ENCODE data around the gene CHCHD6. TPM values are rescaled to one million over a fixed set of nuclear protein-coding genes. Genes with fewer than 3 reads are reported as not detected.

CHCHD6 gene
- total and polyA plus RNA-seq, 2 of the 4 experiments (the other 2 are of a cell fraction): 18.8 to 28.9 TPM

- CTCF ChIA-PET: interaction anchor here (0.6 kb wide), 1 partner anchor 80 kb away, joined by 3 read pairs; no protein-coding TSS in a partner anchor
- 77% methylated on average over 5 of the region's 8 CpGs; no CpG with 5 or more reads in 1 of the 2 experiments for WGBS, 2 experiments (ENCODE audit: extremely low coverage in 2 of 2, insufficient read length in 1 of 2)
- H3K18ac ChIP-seq (ENCODE audit: low read depth, low read length): no peak overlapping the region
- H3K9me1 ChIP-seq (ENCODE audit: insufficient read depth, low read length): peaks cover 8% of the 10 kb centered on the region; the same call in 1 of the 2 replicates
- no peak overlapping the region for H4K91ac ChIP-seq (ENCODE audit: insufficient read depth, low read depth, low read length)
- in situ Hi-C loops (cut with MboI; ENCODE audit: low sequenced_read_pairs) (no loop called here), intact Hi-C loops (cut with micrococcal nuclease) (loop anchor here (10.0 kb wide), 1 partner anchor 467 kb away; no protein-coding TSS in a partner anchor), dilution Hi-C loops (cut with HindIII; ENCODE audit: low sequenced_read_pairs, unreplicated experiment) (no loop called here)
- peaks cover 87% of the 10 kb centered on the region for H4K20me1 ChIP-seq (ENCODE audit: insufficient read depth, low read length)
- TF ChIP-seq MAZ (IDR thresholded peaks at IDR 0.05; ENCODE audit: borderline replicate concordance, low read depth, low read length) (no peak), RCOR1 (IDR thresholded peaks at IDR 0.05; ENCODE audit: insufficient replicate concordance, low read length) (no peak), NFE2L2 (IDR thresholded peaks at IDR 0.05; ENCODE audit: low read depth, low read length) (no peak), RFX5 (IDR thresholded peaks at IDR 0.05; ENCODE audit: low read depth, low read length) (no peak)
- H3K4me1 ChIP-seq (ENCODE audit: control insufficient read depth, insufficient read depth, low read length): peaks cover 14% of the 10 kb centered on the region; the same call in 1 of the 2 replicates
- H2AFZ ChIP-seq (replicated peaks; ENCODE audit: low read length, poor library complexity): no peak overlapping the region
- H2AK5ac ChIP-seq (ENCODE audit: low read depth, low read length): no peak overlapping the region
- H3K9me3 ChIP-seq (ENCODE audit: control insufficient read depth, insufficient read depth, low read length): no peaks in the 10 kb centered on the region
- H2BK20ac ChIP-seq (ENCODE audit: low read depth, low read length): no peak overlapping the region
- no peak overlapping the region for H3K56ac ChIP-seq (ENCODE audit: extremely low read depth, insufficient read depth, low read length)
- no peak overlapping the region for H3K4ac ChIP-seq (ENCODE audit: low read depth, low read length)
- peaks cover 22 to 82% of the 10 kb centered on the region in 2 experiments; a peak in 3 of 4 replicates for H3K79me1 ChIP-seq (ENCODE audit: low read depth in 1 of 2, low read length in 2 of 2)
- no peak overlapping the region for H3K27ac ChIP-seq (ENCODE audit: insufficient read depth, low read length)
- no peak overlapping the region for H3K4me2 ChIP-seq (ENCODE audit: low read depth, low read length)
- H2AK9ac ChIP-seq (replicated peaks; ENCODE audit: low read depth, low read length, poor library complexity): peak overlapping the region; percentile 55
- H3K36me3 ChIP-seq (ENCODE audit: control insufficient read depth, insufficient read depth, low read length): peaks cover 30% of the 10 kb centered on the region
- no peak overlapping the region for H4K8ac ChIP-seq (ENCODE audit: low read depth in 2 of 2, low read length in 2 of 2)
- no peak overlapping the region for H4K5ac ChIP-seq (ENCODE audit: low read depth, low read length)
- no peak overlapping the region for H3K4me3 ChIP-seq (ENCODE audit: insufficient read depth, low read depth, low read length)
- ATAC-seq (ENCODE audit: low read depth) (no peak), DNase-seq (no peak)
- H3K27me3 ChIP-seq (ENCODE audit: control insufficient read depth, insufficient read depth, low read length): no peaks in the 10 kb centered on the region
- H2BK15ac ChIP-seq (ENCODE audit: low read depth, low read length): no peak overlapping the region
- no peak overlapping the region for H2BK5ac ChIP-seq (ENCODE audit: low read depth, low read length, poor library complexity, severe bottlenecking)
- BruUV-seq (replicated peaks): no TSS peak
- no peak overlapping the region for H2BK120ac ChIP-seq (ENCODE audit: low read depth, low read length)
- H3K9ac ChIP-seq (ENCODE audit: low read depth, low read length): no peak overlapping the region
- POLR2A ChIA-PET (ENCODE audit: unreplicated experiment): no interaction called here
- H3K14ac ChIP-seq (replicated peaks; ENCODE audit: low read depth, low read length): no peak overlapping the region
- no peak overlapping the region for H3K23ac ChIP-seq (ENCODE audit: low read depth, low read length)
These were observed 283.6 kb downstream of the CHCHD6 start for GRCh38 chr3:126987596-126987995.

Data from IMR-90 (cell line).